Activated B cell treated with CpG ODN at 0.5 μM for 24 hours (primary cell): ENCODE results near the gene NT5C1A. TPM values are rescaled to one million over a fixed set of nuclear protein-coding genes. Genes with fewer than 3 reads are reported as not detected.

Source experiments
- ATAC-seq: fragments of 200-7000 bp; cut with Tn5 transposase; one replicate; pipeline ENCODE4 v1.10.0; 2021; ENCODE audit warnings: low read depth, mild to moderate bottlenecking, moderate library complexity
- CTCF ChIA-PET: fragments of 350-600 bp; sonication (Branson Sonifier 250); formaldehyde crosslinking; loops from one replicate; lab custom pipeline; 2021; ENCODE audit warnings: antibody characterized with exemption; lab: Charles Lee
- POLR2A ChIA-PET: fragments of 350-600 bp; sonication (Branson Sonifier 250); formaldehyde crosslinking; loops from one replicate; lab custom pipeline; 2021; ENCODE audit warnings: antibody characterized with exemption; lab: Charles Lee
- DNase-seq: peaks from one replicate; pipeline ENCODE4 v3.0.0; 2022
- H3K27ac Mint-ChIP-seq: one replicate; pipeline ENCODE4 v1.8.0; 2020; ENCODE audit warnings: mixed read lengths
- H3K27me3 Mint-ChIP-seq: one replicate; pipeline ENCODE4 v1.8.0; 2021; ENCODE audit warnings: mixed read lengths
- H3K36me3 Mint-ChIP-seq: one replicate; pipeline ENCODE4 v1.8.0; 2021; ENCODE audit warnings: low read depth, mixed read lengths
- H3K4me1 Mint-ChIP-seq: one replicate; pipeline ENCODE4 v1.8.0; 2021; ENCODE audit warnings: mixed read lengths
- H3K4me3 Mint-ChIP-seq: one replicate; pipeline ENCODE4 v1.8.0; 2020; ENCODE audit warnings: mild to moderate bottlenecking, mixed read lengths
- H3K9me3 Mint-ChIP-seq: one replicate; pipeline ENCODE4 v1.8.0; 2020; ENCODE audit warnings: mixed read lengths
- CTCF ChIP-seq: fragments of 200-600 bp; IDR thresholded peaks from one replicate; pipeline ENCODE4 v1.8.0; 2022; ENCODE audit warnings: antibody characterized with exemption, mild to moderate bottlenecking
- intact Hi-C: fragments of 100-400 bp; cut with micrococcal nuclease; formaldehyde crosslinking; loops from one replicate; pipeline ENCODE4 v1.15.1; 2024
- total RNA-seq: library from RNA; stranded (reverse); gene quantifications from 2 replicates; pipeline ENCODE4 v1.2.3, GENCODE V29; 2022

NT5C1A gene
- total RNA-seq, 1 donor from 2014 or later = not detected

GRCh38 chr1:39687243-39687642, 15.3 kb upstream of the NT5C1A start:
- Mint-ChIP-seq H3K27me3 (peaks cover 68% of the 10 kb centered on the region), H3K4me3 (no peak overlapping the region), H3K4me1 (peaks cover 19% of the 10 kb centered on the region), H3K36me3 (no peaks in the 10 kb centered on the region), H3K27ac (no peak overlapping the region), H3K9me3 (no peaks in the 10 kb centered on the region)
- intact Hi-C loops = no loop called here
- DNase-seq (no peak), ATAC-seq (no peak)
- POLR2A ChIA-PET = no interaction called here
- TF ChIP-seq CTCF = no peak
- CTCF ChIA-PET = no interaction called here

- no peak for TF ChIP-seq CTCF
- ATAC-seq (no peak), DNase-seq (no peak)
- H3K27me3 Mint-ChIP-seq = peaks cover 69% of the 10 kb centered on the region
- no peak overlapping the region for H3K4me3 Mint-ChIP-seq
- no peaks in the 10 kb centered on the region for H3K9me3 Mint-ChIP-seq
- no peaks in the 10 kb centered on the region for H3K36me3 Mint-ChIP-seq
- ChIA-PET CTCF (no interaction called here), POLR2A (no interaction called here)
- peaks cover 5% of the 10 kb centered on the region for H3K4me1 Mint-ChIP-seq
- intact Hi-C loops = no loop called here
- H3K27ac Mint-ChIP-seq = no peak overlapping the region
Measured at GRCh38 chr1:39685071-39685470, 13.2 kb upstream of the NT5C1A start.

- Mint-ChIP-seq H3K36me3 (no peaks in the 10 kb centered on the region), H3K9me3 (no peaks in the 10 kb centered on the region), H3K27ac (no peak overlapping the region), H3K4me1 (peaks cover 5% of the 10 kb centered on the region), H3K4me3 (peak overlapping the region; percentile 16), H3K27me3 (peaks cover 62% of the 10 kb centered on the region)
- intact Hi-C loops = no loop called here
- no peak for TF ChIP-seq CTCF
- ATAC-seq (no peak), DNase-seq (no peak)
- CTCF ChIA-PET = no interaction called here
- POLR2A ChIA-PET = no interaction called here
Measured at GRCh38 chr1:39684313-39684664, 12.4 kb upstream of the NT5C1A start.

GRCh38 chr1:39683591-39684312, 11.8 kb upstream of the NT5C1A start:
- H3K4me3 Mint-ChIP-seq = no peak overlapping the region
- no peak overlapping the region for H3K27ac Mint-ChIP-seq
- no peak for TF ChIP-seq CTCF
- H3K27me3 Mint-ChIP-seq = peaks cover 56% of the 10 kb centered on the region
- H3K4me1 Mint-ChIP-seq = peaks cover 5% of the 10 kb centered on the region
- no peak for DNase-seq
- ChIA-PET POLR2A (no interaction called here), CTCF (no interaction called here)
- no peak for ATAC-seq
- H3K36me3 Mint-ChIP-seq = no peaks in the 10 kb centered on the region
- intact Hi-C loops = no loop called here
- no peaks in the 10 kb centered on the region for H3K9me3 Mint-ChIP-seq

GRCh38 chr1:39681999-39682398, 10.1 kb upstream of the NT5C1A start:
- no peak overlapping the region for H3K27ac Mint-ChIP-seq
- intact Hi-C loops = no loop called here
- DNase-seq (no peak), ATAC-seq (no peak)
- peaks cover 5% of the 10 kb centered on the region for H3K4me1 Mint-ChIP-seq
- TF ChIP-seq CTCF = no peak
- ChIA-PET POLR2A (no interaction called here), CTCF (interaction anchor here (0.7 kb wide), 1 partner anchor 11 kb away, joined by 3 read pairs; no protein-coding TSS in a partner anchor)
- H3K27me3 Mint-ChIP-seq = peaks cover 41% of the 10 kb centered on the region
- no peaks in the 10 kb centered on the region for H3K9me3 Mint-ChIP-seq
- no peaks in the 10 kb centered on the region for H3K36me3 Mint-ChIP-seq
- no peak overlapping the region for H3K4me3 Mint-ChIP-seq
